Vagina (tissue), 2 donors: Measurements from ENCODE around the gene FTSJ1. TPM values are rescaled to one million over a fixed set of nuclear protein-coding genes. Genes with fewer than 3 reads are reported as not detected.

Experiments used
- DNase-seq, 2 donors: peaks; one replicate each; pipeline ENCODE4 v3.0.0-alpha.2; 2017; ENCODE audit errors: extremely low spot score in 2 of 2
- H3K27ac ChIP-seq: fragments of 200-600 bp; sonication (generic); one replicate; pipeline ENCODE4 v1.5.1; 2019
- H3K27me3 ChIP-seq: fragments of 200-600 bp; sonication (generic); one replicate; pipeline ENCODE4 v1.5.1; 2019
- H3K36me3 ChIP-seq, 2 donors: fragments of 200-600 bp; sonication (generic); one replicate each; pipeline ENCODE4 v1.5.1; 2017 to 2019
- H3K4me1 ChIP-seq: fragments of 200-600 bp; sonication (generic); one replicate; pipeline ENCODE4 v1.5.1; 2019
- H3K4me3 ChIP-seq, 2 donors: fragments of 200-600 bp; sonication (generic); 1 replicate in 1 of 2; 2 replicates in 1 of 2; pipeline ENCODE4 v1.5.1; 2016 to 2019
- H3K9me3 ChIP-seq: fragments of 200-600 bp; sonication (generic); one replicate; pipeline ENCODE4 v1.5.1; 2019
- POLR2A ChIP-seq, 2 donors: fragments of 450-650 bp; IDR thresholded peaks; one replicate each; pipeline ENCODE4 v1.6.1; 2017; ENCODE audit warnings: antibody characterized with exemption in 2 of 2, mild to moderate bottlenecking in 2 of 2, moderate library complexity in 2 of 2
- POLR2AphosphoS5 ChIP-seq, 2 donors: sonication (generic); formaldehyde crosslinking; IDR thresholded peaks; one replicate each; pipeline ENCODE4 v1.9.0; 2017; ENCODE audit warnings: antibody characterized with exemption in 2 of 2, mild to moderate bottlenecking in 2 of 2, low read depth in 1 of 2; ENCODE audit not compliant: insufficient read depth in 1 of 2
- intact Hi-C: fragments of 100-400 bp; cut with DNase I; formaldehyde crosslinking; loops from one replicate; pipeline ENCODE4 v1.15.1; 2023
- total RNA-seq: library from RNA; depleted of rRNA; stranded (reverse); fragments of >200 nt; gene quantifications from one replicate; pipeline ENCODE4 v1.2.3, GENCODE V29; 2016
- TF ChIP-seq, protein P1 (sequence below), 3 experiments: fragments of 450-650 bp in 2 of 3; fragments of 200-600 bp in 1 of 3; sonication (generic) in 1 of 3; IDR thresholded peaks; one replicate each; pipeline ENCODE4 v1.5.1; 2017 to 2019; ENCODE audit warnings: antibody characterized with exemption in 3 of 3, mild to moderate bottlenecking in 2 of 3, moderate library complexity in 2 of 3

Gene FTSJ1
- total RNA-seq, 1 donor from 2014 or later, result 31.7 TPM

GRCh38 chrX:48480583-48480982 lies 4.6 kb downstream of the FTSJ1 start:
- intact Hi-C loops, result no loop called here
- no peak overlapping the region for H3K27ac ChIP-seq
- no peak overlapping the region for H3K4me3 ChIP-seq
- DNase-seq, result no peak
- TF ChIP-seq, protein P1, sequence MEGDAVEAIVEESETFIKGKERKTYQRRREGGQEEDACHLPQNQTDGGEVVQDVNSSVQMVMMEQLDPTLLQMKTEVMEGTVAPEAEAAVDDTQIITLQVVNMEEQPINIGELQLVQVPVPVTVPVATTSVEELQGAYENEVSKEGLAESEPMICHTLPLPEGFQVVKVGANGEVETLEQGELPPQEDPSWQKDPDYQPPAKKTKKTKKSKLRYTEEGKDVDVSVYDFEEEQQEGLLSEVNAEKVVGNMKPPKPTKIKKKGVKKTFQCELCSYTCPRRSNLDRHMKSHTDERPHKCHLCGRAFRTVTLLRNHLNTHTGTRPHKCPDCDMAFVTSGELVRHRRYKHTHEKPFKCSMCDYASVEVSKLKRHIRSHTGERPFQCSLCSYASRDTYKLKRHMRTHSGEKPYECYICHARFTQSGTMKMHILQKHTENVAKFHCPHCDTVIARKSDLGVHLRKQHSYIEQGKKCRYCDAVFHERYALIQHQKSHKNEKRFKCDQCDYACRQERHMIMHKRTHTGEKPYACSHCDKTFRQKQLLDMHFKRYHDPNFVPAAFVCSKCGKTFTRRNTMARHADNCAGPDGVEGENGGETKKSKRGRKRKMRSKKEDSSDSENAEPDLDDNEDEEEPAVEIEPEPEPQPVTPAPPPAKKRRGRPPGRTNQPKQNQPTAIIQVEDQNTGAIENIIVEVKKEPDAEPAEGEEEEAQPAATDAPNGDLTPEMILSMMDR (IDR thresholded peaks at IDR 0.05), result no peak
- TF ChIP-seq POLR2AphosphoS5 (IDR thresholded peaks at IDR 0.05; ENCODE audit: insufficient read depth in 1 of 2, low read depth in 1 of 2), result no peak
- TF ChIP-seq POLR2A (IDR thresholded peaks at IDR 0.05), result no peak
- H3K36me3 ChIP-seq, result peaks cover 0 to 6% of the 10 kb centered on the region in 2 donors
- no peaks in the 10 kb centered on the region for H3K9me3 ChIP-seq
- H3K27me3 ChIP-seq, result no peaks in the 10 kb centered on the region
- H3K4me1 ChIP-seq, result peaks cover 8% of the 10 kb centered on the region

DNA sequence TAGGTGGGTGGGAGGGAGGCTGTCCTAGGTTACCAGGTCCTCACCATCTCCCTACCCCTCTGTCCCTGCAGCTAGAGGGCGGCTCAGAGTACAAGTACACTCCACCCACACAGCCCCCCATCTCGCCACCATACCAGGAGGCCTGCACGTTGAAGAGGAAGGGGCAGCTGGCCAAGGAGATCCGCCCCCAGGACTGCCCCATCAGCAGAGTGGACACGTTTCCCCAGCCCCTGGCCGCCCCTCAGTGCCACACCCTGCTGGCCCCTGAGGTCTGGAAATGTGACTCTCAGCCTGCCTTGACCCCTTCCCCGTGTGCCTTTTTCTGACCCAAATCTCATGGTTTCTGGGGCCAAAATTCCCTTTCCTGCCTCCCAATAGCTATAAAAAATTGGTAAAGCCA lies 6.5 kb downstream of the FTSJ1 start:
- intact Hi-C loops, result no loop called here
- H3K4me1 ChIP-seq, result no peaks in the 10 kb centered on the region
- no peaks in the 10 kb centered on the region for H3K27me3 ChIP-seq
- TF ChIP-seq, protein P1 (IDR thresholded peaks at IDR 0.05), result no peak
- TF ChIP-seq POLR2AphosphoS5 (IDR thresholded peaks at IDR 0.05; ENCODE audit: insufficient read depth in 1 of 2, low read depth in 1 of 2) (no peak), POLR2A (IDR thresholded peaks at IDR 0.05) (no peak)
- H3K4me3 ChIP-seq, result no peak overlapping the region
- H3K36me3 ChIP-seq, result peaks cover 0 to 6% of the 10 kb centered on the region in 2 donors
- H3K9me3 ChIP-seq, result no peaks in the 10 kb centered on the region
- no peak for DNase-seq
- H3K27ac ChIP-seq, result no peak overlapping the region

GRCh38 chrX:48487362-48487798 lies 11.4 kb downstream of the FTSJ1 start:
- no peak for TF ChIP-seq POLR2AphosphoS5 (IDR thresholded peaks at IDR 0.05; ENCODE audit: insufficient read depth in 1 of 2, low read depth in 1 of 2)
- TF ChIP-seq POLR2A (IDR thresholded peaks at IDR 0.05), result no peak
- TF ChIP-seq, protein P1 (IDR thresholded peaks at IDR 0.05), result no peak
- peak in 1 of 2 donors; percentile 96 for DNase-seq
- H3K36me3 ChIP-seq, result peaks cover 0 to 6% of the 10 kb centered on the region in 2 donors
- H3K9me3 ChIP-seq, result no peaks in the 10 kb centered on the region
- no peak overlapping the region for H3K27ac ChIP-seq
- intact Hi-C loops, result no loop called here
- no peaks in the 10 kb centered on the region for H3K27me3 ChIP-seq
- no peaks in the 10 kb centered on the region for H3K4me1 ChIP-seq
- no peak overlapping the region for H3K4me3 ChIP-seq

GRCh38 chrX:48488034-48488433 lies 12.0 kb downstream of the FTSJ1 start:
- Histone ChIP-seq H3K4me1 (no peaks in the 10 kb centered on the region), H3K9me3 (no peaks in the 10 kb centered on the region), H3K27ac (no peak overlapping the region), H3K4me3 (no peak overlapping the region), H3K27me3 (no peaks in the 10 kb centered on the region), H3K36me3 (peaks cover 0 to 6% of the 10 kb centered on the region in 2 donors)
- intact Hi-C loops, result no loop called here
- DNase-seq, result no peak
- TF ChIP-seq POLR2A (IDR thresholded peaks at IDR 0.05) (no peak), POLR2AphosphoS5 (IDR thresholded peaks at IDR 0.05; ENCODE audit: insufficient read depth in 1 of 2, low read depth in 1 of 2) (no peak)
- TF ChIP-seq, protein P1 (IDR thresholded peaks at IDR 0.05), result no peak

DNA sequence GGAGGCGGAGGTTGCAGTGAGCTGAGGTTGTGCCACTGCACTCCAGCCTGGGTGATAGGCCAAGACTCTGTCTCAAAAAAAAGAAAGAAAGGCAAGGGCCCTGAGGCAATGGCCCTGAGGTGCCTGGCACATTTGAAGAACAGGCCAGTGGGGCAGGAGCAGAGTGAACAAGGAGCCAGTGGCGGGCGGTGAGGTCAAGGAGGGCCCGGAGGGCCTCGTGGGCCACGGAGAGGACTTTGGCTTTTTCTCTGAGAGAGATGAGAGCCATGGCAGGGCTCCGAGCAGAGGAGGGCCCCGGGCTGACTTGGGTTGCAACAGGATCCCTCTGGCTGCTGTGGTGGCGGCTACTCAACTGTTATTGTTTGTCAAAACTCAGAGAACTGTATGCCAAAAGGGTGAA lies 13.3 kb downstream of the FTSJ1 start:
- no peak for DNase-seq
- TF ChIP-seq POLR2A (IDR thresholded peaks at IDR 0.05), result no peak
- TF ChIP-seq, protein P1 (IDR thresholded peaks at IDR 0.05), result no peak
- TF ChIP-seq POLR2AphosphoS5 (IDR thresholded peaks at IDR 0.05; ENCODE audit: insufficient read depth in 1 of 2, low read depth in 1 of 2), result no peak
- H3K27ac ChIP-seq, result no peak overlapping the region
- no peaks in the 10 kb centered on the region for H3K36me3 ChIP-seq
- no peak overlapping the region for H3K4me3 ChIP-seq
- no peaks in the 10 kb centered on the region for H3K4me1 ChIP-seq
- no peaks in the 10 kb centered on the region for H3K9me3 ChIP-seq
- intact Hi-C loops, result no loop called here
- no peaks in the 10 kb centered on the region for H3K27me3 ChIP-seq
